Natural killer cell (primary cell): ENCODE measurements around the gene RNF39. TPM values are rescaled to one million over a fixed set of nuclear protein-coding genes. Genes with fewer than 3 reads are reported as not detected.

Experiments
- ATAC-seq, 3 donors: fragments of 150-1000 bp in 2 of 3; fragments of 200-7000 bp in 1 of 3; cut with Tn5 transposase; 1 replicate in 1 of 3; 2 replicates in 2 of 3; pipeline ENCODE4 v1.10.0; 2021; ENCODE audit warnings: mild to moderate bottlenecking in 2 of 3, moderate library complexity in 2 of 3
- DNase-seq, 2 donors: peaks; one replicate each; pipeline versions ENCODE4 v3.0.0 to v3.0.0-alpha.2; 2013 to 2021; ENCODE audit warnings: mixed read lengths in 1 of 2
- H3K27ac ChIP-seq: one replicate; pipeline ENCODE4 v1.5.1; 2013; ENCODE audit warnings: mild to moderate bottlenecking, low read length
- H3K27me3 ChIP-seq: one replicate; pipeline ENCODE4 v1.6.1; 2013; ENCODE audit warnings: low read length; ENCODE audit not compliant: control insufficient read depth, insufficient read depth
- H3K36me3 ChIP-seq: one replicate; pipeline ENCODE4 v1.6.1; 2013; ENCODE audit warnings: low read length; ENCODE audit not compliant: control insufficient read depth, insufficient read depth
- H3K4me1 ChIP-seq: one replicate; pipeline ENCODE4 v1.6.1; 2013; ENCODE audit warnings: low read length; ENCODE audit not compliant: control insufficient read depth, insufficient read depth
- H3K4me3 ChIP-seq: one replicate; pipeline ENCODE4 v1.5.1; 2013; ENCODE audit warnings: low read length
- H3K9me3 ChIP-seq: one replicate; pipeline ENCODE4 v1.6.1; 2013; ENCODE audit warnings: low read length; ENCODE audit not compliant: control insufficient read depth, insufficient read depth
- H3K27ac Mint-ChIP-seq, 2 donors: one replicate each; pipeline ENCODE4 v1.8.0; 2022; ENCODE audit warnings: mild to moderate bottlenecking in 2 of 2, mixed read lengths in 2 of 2, moderate library complexity in 1 of 2
- H3K27me3 Mint-ChIP-seq, 2 donors: one replicate each; pipeline ENCODE4 v1.8.0; 2022; ENCODE audit warnings: low read depth in 2 of 2, mixed read lengths in 2 of 2
- H3K36me3 Mint-ChIP-seq: one replicate; pipeline ENCODE4 v1.8.0; 2022; ENCODE audit warnings: mixed read lengths
- H3K4me1 Mint-ChIP-seq, 2 donors: one replicate each; pipeline ENCODE4 v1.8.0; 2022; ENCODE audit warnings: mixed read lengths in 2 of 2
- H3K4me3 Mint-ChIP-seq: one replicate; pipeline ENCODE4 v1.8.0; 2022; ENCODE audit warnings: mild to moderate bottlenecking, moderate library complexity, mixed read lengths
- H3K9me3 Mint-ChIP-seq, 2 donors: one replicate each; pipeline ENCODE4 v1.8.0; 2022; ENCODE audit warnings: mixed read lengths in 2 of 2
- CTCF ChIP-seq: fragments of 200-600 bp; IDR thresholded peaks from one replicate; pipeline ENCODE4 v1.8.0; 2022; ENCODE audit warnings: antibody characterized with exemption
- WGBS: methylation state at CpG from one replicate; pipeline ENCODE4 v1.1.7; 2013; ENCODE audit warnings: missing lambda C conversion rate; ENCODE audit not compliant: insufficient coverage; 5-methylcytosine and 5-hydroxymethylcytosine counted together
- intact Hi-C: fragments of 100-400 bp; cut with micrococcal nuclease; formaldehyde crosslinking; loops from one replicate; pipeline ENCODE4 v1.14.2; 2022
- total RNA-seq, 4 donors: library from RNA; stranded (reverse); fragments of 120-200 nt in 1 of 4; gene quantifications; one replicate each; pipeline versions ENCODE4 v1.2.3 to v1.2.4, GENCODE V29; 2013 to 2022

RNF39 gene
- total RNA-seq, 3 donors from 2014 or later (not counting 1 experiment from before 2014, with no cell fraction given) = not detected

GRCh38 chr6:30097902-30098768 is 22.6 kb upstream of the RNF39 start:
- WGBS = 49% methylated on average over 3 of the region's 4 CpGs
- H3K27me3 Mint-ChIP-seq = peaks cover 65 to 68% of the 10 kb centered on the region in 2 donors
- H3K4me1 ChIP-seq = peaks cover 31% of the 10 kb centered on the region
- no peak overlapping the region for H3K4me3 ChIP-seq
- peaks cover 38% of the 10 kb centered on the region for H3K27me3 ChIP-seq
- H3K36me3 Mint-ChIP-seq = no peaks in the 10 kb centered on the region
- H3K27ac Mint-ChIP-seq = no peak overlapping the region
- H3K27ac ChIP-seq = no peak overlapping the region
- peak in 1 of 2 donors; percentile 40 for DNase-seq
- no peaks in the 10 kb centered on the region for H3K9me3 Mint-ChIP-seq
- intact Hi-C loops = no loop called here
- no peaks in the 10 kb centered on the region for H3K9me3 ChIP-seq
- no peak for ATAC-seq
- H3K4me1 Mint-ChIP-seq = peaks cover 27 to 30% of the 10 kb centered on the region in 2 donors
- peak overlapping the region; percentile 33 for H3K4me3 Mint-ChIP-seq
- no peaks in the 10 kb centered on the region for H3K36me3 ChIP-seq
- TF ChIP-seq CTCF = no peak

- H3K27me3 ChIP-seq = peaks cover 45% of the 10 kb centered on the region
- Mint-ChIP-seq H3K9me3 (no peaks in the 10 kb centered on the region), H3K4me1 (peaks cover 17 to 19% of the 10 kb centered on the region in 2 donors), H3K27me3 (peaks cover 76 to 79% of the 10 kb centered on the region in 2 donors), H3K36me3 (no peaks in the 10 kb centered on the region), H3K27ac (no peak overlapping the region), H3K4me3 (no peak overlapping the region)
- intact Hi-C loops = no loop called here
- DNase-seq = no peak
- TF ChIP-seq CTCF = no peak
- no peak for ATAC-seq
- H3K9me3 ChIP-seq = no peaks in the 10 kb centered on the region
- H3K4me3 ChIP-seq = no peak overlapping the region
- no peaks in the 10 kb centered on the region for H3K36me3 ChIP-seq
- WGBS = 64% methylated on average over 1 of the region's 1 CpG
- H3K4me1 ChIP-seq = peaks cover 18% of the 10 kb centered on the region
- no peak overlapping the region for H3K27ac ChIP-seq
These were observed 21.3 kb upstream of the RNF39 start for GRCh38 chr6:30096829-30097228.

- Histone ChIP-seq H3K4me1 (no peaks in the 10 kb centered on the region), H3K27ac (no peak overlapping the region), H3K36me3 (no peaks in the 10 kb centered on the region), H3K27me3 (peaks cover 34% of the 10 kb centered on the region), H3K9me3 (no peaks in the 10 kb centered on the region), H3K4me3 (no peak overlapping the region)
- DNase-seq = no peak
- no peaks in the 10 kb centered on the region for H3K36me3 Mint-ChIP-seq
- H3K27me3 Mint-ChIP-seq = peaks cover 70 to 75% of the 10 kb centered on the region in 2 donors
- no peaks in the 10 kb centered on the region for H3K9me3 Mint-ChIP-seq
- no peak overlapping the region for H3K4me3 Mint-ChIP-seq
- no peak overlapping the region for H3K27ac Mint-ChIP-seq
- 32% methylated on average over 3 of the region's 5 CpGs for WGBS
- no peak for TF ChIP-seq CTCF
- no peaks in the 10 kb centered on the region for H3K4me1 Mint-ChIP-seq
- intact Hi-C loops = no loop called here
- no peak for ATAC-seq
These were observed 18.5 kb upstream of the RNF39 start for GRCh38 chr6:30093951-30094661.
